NK-92 (cell line): ENCODE results near the gene SEZ6L2.
"Not testable (repeated sequence)": the region's sequence is repeated elsewhere in the genome, so short reads cannot be mapped to it uniquely, and the experiment has no call there.

Experiments
- DNase-seq: peaks from one replicate; lab custom pipeline; 2025; ENCODE audit not compliant: unreplicated experiment; lab: John Stamatoyannopoulos, UW

Gene SEZ6L2

DNA sequence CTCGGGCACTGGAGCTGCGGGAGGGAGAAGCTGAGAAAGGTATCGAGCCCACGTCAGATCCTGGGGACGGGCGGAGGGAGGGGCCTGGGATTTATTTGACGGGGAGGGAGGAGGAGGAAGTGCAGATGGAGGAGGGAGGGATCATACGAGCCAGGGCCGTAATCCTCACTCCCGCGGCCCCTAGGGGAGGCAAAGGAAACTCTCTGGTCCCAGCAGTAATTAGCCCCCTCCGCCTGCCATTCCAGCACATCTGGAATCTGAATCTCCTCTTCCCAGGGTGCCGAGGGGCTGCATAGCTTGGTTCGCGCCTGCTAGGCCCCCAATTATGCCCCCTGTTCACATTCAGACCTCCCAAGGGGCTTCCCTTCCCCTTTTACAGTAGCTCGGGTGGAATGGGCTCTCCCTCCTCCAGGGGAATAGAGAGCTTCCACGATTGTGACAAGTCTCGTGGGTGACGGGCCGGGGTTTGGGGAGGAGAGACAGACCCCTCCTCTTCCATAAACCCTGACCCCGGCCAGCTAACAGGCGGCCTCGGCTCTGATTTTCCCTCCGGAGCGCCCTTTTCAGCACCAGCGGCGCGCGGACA is at the start of gene SEZ6L2:
SEZ6L2 (minus strand) TSS at position 35 of the 586 bp plus-strand sequence. CDS start 531 bp downstream, outside the sequence.
- DNase-seq: no peak

DNA sequence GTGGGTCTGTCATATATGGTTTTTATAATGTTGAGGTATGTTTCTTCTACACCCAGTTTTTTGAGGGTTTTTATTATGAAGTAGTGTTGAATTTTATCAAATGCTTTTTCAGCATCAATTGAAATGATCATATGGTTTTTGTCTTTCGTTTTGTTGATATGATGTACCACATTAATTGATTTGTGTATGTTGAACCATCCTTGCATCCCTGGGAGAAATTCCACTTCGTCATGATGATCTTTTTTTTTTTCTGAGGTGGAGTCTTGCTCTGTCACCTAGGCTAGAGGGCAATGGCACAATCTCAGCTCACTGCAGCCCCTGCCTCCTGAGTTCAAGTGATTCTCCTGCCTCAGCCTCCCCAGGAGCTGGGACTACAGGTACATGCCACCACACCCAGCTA is 48.5 kb upstream of the SEZ6L2 start:
- DNase-seq: no peak

DNA sequence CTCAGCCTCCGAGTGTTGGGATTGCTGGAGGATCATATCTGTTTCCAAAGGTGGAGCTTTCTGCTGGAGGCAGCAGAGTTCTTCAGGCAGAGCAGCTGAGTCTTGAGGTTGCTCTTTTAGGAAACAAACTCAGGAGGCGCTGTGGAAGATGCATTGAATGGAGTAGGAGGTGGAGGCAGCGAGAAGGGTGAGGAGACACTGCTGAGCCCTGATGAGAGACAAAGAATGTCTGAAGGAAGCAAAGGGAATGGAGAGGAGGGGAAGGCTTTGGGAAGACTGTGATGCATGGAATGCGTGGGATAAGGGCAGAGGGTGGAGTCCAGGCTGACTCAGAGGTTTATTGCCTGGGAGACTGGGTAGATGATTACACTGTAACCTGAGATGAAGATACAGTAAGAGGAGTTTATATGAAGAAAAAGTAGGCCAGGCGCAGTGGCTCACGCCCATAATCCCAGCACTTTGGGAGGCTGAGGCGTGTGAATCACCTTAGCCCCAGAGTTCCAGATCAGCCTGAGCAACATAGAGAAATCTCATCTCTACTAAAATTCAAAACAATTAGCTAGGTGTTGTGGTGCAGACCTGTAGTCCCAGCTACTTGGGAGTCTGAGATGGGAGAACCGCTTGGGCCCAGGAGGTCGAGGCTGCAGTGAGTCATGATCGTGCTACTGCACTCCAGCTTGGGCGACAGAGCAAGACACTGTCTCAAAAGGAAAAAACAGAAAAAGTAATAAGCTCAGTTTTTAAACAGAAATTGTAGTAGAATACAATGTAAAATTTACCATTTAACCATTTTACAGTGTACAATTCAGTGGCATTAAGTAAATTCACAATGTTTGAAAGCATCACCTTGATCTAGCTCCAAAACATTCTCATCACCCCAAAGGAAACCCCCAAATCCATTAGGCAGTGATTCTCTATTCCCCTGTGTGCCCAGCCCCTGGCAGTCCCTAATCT is 44.8 kb upstream of the SEZ6L2 start:
- DNase-seq: no peak

DNA sequence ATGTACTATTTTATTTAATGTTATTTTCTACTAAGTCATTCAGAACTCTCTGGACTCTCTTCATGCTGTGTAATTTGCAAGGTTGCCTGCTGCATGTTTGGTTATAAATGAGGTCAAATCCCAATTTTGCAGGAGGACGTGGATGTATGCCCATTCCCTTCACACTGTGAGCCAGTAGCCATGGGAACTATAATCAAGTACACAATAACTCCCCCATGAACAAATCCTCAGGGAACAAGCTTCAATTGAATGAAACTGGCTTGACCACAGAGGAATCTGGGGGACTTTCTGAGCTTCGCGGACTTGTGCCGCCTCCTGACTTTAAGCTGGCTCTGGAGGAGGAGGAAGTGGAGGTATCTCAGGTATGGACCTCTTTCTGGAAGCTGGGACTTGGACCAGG is 41.3 kb upstream of the SEZ6L2 start:
- DNase-seq: no peak

DNA sequence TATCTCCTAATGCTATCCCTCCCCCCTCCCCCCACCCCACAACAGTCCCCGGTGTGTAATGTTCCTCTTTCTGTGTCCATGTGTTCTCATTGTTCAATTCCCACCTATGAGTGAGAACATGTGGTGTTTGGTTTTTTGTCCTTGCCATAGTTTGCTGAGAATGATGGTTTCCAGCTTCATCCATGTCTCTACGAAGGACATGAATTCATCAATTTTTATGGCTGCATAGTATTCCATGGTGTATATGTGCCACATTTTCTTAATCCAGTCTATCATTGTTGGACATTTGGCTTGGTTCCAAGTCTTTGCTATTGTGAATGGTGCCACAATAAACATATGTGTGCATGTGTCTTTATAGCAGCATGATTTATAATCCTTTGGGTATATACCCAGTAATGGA is 32.4 kb upstream of the SEZ6L2 start:
- DNase-seq: not testable (repeated sequence)

DNA sequence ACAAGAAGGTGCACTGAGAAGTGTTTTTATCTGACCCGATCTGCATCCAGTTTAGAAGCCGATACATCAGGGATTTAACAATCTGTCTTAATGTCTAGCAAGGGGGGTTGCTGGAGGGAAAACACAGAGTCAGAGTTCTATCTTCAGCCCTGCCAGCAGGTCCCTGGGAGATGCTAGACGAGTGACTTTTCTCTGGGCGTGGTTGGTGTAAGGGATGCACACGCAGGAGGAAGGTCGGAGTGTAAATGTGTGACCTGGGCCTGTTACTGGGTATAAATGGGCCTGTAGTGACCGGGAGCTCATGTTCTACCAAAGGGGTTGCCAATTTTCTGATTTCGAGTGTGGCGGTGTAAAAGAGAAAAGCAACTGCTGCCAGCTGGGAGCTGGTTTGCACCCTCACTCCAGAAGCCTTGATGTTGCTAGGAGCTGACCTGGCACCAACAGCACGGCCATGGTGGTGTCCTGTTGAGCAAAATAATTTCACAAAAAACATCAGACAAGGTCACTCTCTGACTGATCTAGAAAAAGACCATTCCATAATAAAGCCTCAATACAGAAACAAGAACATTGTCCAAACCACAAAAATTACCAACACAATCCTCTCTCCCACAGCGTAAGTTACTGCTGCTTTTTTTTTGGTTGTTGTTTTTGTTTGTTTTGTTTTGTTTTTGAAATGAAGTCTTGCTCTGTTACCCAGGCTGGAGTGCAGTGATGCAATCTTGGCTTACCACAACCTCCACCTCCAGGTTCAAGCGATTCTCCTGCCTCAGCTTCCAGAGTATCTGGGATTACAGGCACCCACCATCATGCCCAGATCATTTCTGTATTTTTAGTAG is 27.9 kb upstream of the SEZ6L2 start:
- DNase-seq: no peak

DNA sequence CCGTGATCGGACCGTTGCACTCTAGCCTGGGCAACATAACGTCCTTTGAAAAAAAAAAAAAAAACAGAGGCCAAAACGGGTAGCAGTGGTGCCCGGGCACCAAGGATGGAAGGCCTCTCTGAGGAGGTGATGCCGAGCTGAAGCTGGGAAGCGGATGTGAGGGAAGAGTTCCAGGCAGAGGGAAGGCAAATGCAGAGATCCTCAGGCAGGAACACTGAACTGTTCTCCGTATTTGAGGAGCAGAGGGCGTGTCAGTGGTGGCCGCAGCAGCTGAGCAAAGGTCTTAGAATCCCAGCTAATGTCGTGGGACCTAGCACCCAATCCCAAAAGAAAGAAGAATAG is 27.3 kb upstream of the SEZ6L2 start:
- DNase-seq: no peak

DNA sequence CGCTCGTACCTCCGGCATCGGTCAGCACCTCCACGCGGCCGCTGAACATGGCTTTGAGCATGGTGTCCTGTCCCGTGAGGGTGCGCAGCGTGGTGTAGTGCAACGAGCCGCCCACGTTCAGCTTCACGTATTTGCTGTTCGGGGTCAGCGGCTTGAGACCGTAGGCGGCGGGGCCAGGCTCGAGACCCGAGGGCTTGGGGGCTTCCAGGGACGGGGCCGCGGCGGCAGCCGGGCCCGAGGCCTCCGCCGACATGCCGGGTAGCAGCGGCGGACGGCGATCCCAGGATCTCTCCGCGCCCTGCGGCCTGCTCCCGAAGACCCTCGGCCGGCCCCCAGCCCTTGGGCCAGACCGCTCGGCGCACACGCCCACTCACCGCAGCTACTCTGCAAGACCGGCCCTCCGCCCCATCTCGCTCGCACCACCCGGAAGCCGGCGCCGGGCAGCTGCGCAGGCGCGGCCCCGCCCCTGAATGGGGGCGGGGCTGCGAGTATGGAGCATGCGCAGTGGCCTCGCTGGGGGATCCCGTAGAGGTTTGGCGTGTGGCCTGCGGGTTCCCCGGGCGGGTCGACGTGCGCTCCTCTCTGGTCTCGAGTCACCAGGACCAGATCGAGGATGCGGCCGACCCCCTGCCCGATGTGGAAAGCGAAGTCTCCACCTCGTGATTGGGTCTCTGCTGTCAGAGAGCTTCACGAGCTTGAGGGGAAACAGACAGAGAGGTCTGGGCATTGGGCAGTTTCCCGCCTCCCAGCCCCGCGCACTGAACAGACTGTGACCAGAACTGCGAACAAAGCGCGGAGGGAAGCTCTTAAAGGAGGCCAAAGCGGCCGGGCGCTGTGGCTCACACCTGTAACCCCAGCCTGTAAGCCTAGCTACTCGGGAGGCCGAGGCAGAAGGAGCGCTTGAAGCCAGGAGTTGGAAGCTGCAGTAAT is 26.7 kb upstream of the SEZ6L2 start, which contains the start of gene KCTD13:
KCTD13 (minus strand) TSS at position 446 of the 930 bp plus-strand sequence; CDS start at position 253, 193 bp downstream.
- no peak for DNase-seq

DNA sequence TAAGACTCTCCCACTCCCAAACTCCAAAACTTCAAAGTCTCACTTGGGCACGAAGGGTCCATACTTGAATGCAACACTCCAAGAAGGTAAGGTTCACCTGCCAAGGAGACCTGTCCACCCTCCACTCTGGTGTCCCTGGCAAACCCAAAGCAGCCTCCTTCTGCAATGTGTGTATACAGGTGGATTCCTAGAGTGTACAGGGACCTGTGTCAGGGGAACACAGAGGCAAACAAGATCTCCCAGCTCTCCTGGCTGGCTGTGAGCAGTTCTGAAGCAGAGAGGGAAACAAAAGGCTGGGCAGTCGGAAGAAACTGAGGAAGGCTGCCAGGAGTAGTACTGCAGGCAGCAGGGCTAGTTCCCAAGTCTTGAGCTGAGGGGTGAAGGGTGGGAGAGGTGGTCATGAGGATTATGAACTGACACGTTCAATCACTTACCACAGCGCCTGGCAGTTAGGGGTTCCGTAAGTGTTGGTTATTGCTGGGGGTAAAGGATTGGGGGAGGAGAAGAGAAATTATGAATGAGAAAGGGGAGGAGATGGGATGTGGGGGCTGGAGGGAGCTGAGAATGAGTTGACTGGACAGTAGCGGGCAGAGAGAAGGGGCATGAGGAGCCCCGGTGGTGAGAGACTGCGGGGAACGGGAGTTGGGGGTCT is 25.9 kb upstream of the SEZ6L2 start:
- DNase-seq: no peak

DNA sequence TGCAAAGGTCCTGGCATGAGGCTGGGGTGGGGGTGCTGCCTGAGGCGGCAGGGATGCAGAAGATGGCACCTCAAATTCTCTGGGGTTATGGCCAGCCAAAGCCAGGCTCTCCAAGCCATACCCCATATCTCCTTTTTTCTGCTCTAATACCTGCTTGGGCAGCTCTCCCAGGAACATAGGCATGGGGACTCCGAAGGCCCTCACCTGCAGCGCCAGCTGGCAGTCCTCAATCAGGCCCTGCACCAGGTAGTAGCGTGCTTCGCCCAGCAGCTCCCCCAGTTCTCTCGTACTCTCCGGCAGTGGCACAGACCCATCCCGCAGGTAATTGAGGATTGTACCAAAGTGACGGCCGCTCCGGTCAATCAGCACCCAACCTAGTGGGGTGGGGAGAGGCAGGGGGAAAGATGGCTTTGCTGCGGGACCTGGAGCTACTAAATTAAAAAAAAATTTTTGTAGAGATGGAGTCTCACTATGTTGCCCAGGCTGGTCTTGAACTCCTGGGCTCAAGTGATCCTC is 23.7 kb upstream of the SEZ6L2 start:
- no peak for DNase-seq

DNA sequence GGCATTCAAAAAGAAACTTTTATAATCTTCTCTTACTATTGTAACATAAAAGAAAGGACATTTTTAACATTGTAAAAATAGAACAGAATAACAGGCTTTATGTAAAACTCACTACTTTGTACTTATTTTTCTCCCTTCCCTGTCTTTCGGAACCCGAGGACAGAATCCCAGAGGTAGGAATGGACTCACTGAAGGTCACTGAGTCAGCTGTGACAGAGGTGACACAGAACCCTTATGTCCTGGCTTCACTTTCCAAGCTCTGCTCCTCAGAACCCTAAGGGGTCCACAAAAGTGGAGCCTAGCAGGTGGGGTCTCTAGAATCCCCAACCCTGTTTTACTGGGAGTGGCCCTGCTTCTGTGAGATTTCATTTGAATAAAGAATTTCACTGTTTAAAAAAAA is 23.0 kb upstream of the SEZ6L2 start:
- no peak for DNase-seq

DNA sequence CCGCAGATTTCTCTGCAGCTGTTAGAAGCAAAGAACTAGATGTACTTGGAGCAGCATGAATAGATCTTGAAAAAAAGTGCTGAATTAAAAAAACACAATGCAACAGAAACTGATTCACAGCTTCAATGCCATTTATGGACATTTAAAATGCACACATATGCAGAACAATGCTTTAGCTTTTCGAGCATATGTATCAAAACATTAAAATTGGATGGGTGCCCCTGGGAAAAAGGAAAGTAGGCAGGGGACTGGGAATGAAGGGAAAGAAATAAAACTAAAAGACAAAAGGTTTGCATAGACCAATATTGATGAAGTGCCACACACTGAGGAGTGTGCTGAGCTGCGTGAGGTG is 21.7 kb upstream of the SEZ6L2 start:
- DNase-seq: no peak

DNA sequence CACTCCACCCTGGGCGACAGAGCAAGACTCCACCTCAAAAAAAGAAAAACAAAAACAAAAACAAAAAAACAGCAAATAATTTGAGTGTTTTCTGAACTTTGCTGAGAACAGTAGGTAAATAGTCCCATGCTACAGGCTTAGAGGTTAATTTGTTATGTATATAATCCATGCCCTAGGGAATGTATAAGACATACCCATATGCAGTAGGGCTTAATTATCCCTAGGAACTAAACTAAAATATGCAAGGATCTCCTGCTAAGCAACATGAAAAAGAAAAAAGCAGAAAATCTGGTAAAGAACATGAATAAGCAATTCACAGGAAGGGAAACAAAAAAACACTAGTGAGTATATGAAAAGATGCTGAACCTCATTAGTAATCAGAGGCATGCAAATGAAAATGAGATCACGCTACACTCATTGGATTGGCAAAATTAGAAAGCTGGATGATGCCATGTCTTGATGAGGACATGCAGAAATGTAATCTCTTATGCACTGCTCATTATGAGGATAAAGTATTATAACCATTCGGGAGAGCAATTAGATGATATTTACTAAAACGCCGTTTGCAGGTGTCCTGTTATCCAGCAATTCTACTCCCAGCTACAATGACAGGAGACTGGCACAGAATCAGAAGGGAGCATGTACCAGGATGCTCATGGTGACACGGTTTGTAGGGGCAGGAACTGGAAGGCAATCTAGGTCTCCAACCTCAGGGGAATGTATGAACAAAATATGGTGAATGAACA is 21.1 kb upstream of the SEZ6L2 start:
- no peak for DNase-seq

DNA sequence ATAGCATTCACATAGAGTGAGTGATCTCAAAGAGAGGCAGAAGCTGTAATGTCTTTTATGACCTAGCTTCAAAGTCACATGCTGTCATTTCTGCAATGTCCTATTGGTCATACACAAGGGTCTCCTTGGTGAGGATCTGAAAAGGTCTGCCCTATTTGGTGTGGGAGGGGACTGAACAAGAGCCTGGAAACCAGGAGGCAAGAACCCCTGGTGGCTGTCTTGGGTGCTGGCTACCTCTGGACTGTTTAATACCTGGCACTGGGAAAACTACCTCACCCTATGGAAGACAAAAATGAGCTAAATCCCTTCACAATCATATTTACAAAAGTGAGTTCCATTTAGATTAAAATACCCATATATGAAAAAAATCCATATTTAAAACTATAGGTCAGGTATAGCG is 17.6 kb upstream of the SEZ6L2 start:
- DNase-seq: no peak

DNA sequence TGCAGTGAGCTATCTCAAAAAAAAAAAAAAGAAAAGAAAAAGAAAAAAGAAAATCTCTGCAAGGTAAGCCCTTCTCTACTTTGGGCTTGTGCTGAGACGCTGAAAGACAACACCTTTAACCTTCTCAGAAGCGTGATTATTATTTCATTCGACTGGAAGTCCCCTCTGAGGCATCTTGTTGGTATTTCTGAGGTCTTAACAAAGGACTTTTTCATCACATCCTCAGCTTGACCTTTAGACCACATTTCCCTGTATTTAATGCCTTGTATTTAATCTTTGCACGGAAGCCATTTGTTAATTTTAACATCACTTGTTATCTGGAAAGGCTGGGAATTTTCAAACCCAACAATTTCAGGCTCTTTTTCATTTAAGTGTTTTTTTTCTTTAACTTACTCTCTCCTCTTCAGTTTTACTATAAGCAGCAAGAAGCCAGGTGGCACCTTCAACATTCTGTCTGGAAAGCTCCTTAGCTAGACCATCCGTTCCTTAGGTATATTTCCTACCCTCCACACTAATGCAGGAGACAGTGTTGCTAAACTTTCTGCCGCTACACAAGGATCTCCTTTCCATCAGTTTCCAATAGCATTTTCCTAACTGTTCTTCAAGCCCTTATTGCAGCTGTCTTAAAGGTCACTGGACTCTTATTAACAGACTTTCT is 16.4 kb upstream of the SEZ6L2 start:
- DNase-seq: no peak

DNA sequence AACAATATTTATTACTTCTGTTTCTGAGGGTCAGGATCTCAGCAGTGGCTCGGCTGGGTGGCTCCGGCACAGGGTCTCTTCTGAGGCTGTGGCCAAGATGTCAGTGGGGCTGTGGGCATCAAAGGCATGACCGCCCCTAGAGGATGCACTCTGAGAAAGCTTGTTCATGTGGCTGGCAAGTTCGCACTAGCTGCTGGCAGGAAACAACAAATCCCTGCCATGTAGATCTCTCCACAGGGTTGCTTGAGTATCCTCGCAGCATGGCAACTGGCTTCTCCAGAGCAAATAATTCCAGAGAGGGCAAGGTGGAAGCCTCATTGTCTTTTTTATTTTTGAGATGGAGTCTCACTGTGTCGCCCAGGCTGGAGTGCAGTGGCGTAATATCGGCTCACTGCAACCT is 14.2 kb upstream of the SEZ6L2 start:
- no peak for DNase-seq

DNA sequence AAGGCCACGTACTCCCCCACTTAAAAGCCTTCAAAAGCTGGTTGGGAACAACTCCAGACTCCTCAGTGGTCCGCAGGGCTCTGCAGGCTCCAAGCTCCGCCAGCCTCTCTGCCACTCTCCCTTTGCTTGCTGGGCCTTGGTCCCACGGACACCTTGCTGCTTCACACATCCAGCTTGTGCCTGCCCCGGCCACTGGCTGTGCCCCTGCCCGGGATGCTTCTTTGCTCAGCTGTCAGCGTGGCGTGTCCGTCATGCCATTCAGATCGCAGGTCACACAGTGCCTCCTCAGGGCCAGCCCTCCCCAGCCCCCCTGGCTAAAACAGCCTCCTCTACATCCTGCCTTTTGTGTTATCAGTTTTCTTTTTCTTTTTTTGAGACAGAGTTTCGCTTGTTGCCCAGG is 12.7 kb upstream of the SEZ6L2 start:
- DNase-seq: no peak

DNA sequence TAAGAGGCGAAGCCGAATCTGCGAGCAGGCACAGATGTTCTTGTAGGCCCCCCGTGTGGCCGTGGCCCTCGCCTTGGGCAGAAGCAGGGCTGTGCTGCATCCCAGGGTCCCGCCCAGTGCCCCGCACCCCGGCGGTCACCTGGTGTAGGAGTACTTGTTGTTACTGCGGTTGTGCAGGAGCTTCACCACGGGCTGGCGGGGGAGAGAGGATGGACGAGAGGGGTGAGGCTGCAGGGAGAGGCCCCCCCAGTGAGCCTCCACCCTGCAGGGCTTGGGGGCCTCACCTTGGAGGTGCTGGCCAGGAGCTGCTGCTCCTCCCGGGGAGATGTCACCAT is 12.3 kb upstream of the SEZ6L2 start:
- DNase-seq: no peak
